Measurements from ENCODE around the gene SPATA31C2. TPM values are rescaled to one million over a fixed set of nuclear protein-coding genes. Genes with fewer than 3 reads are reported as not detected.

Gene SPATA31C2
- polyA plus RNA-seq, 1 donor (not counting 4 experiments of a cell fraction or from before 2014, with no cell fraction given) = not detected

DNA sequence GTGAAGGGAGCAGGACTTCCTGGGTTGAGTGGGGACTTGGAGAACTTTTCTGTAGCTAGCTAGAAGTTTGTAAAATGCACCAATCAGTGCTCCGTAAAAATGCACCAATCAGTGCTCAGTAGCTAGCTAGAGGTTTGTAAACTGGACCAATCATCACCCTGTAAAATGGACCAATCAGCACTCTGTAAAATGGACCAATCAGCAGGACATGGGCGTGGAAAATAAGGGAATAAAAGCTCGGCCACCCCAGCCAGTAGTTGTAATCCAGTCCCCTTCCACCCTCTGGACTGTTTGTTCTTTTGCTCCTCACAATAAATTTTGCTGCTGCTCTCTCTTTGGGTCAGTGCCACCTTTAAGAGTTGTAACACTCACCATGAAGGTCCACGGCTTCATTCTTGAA, 29.5 kb downstream of the SPATA31C2 start:
- Histone ChIP-seq H3K9me1 (ENCODE audit: control insufficient read depth, extremely low read depth, insufficient read depth, low read length) (no peaks in the 10 kb centered on the region), H3K36me3 (ENCODE audit: control insufficient read depth in 2 of 2, extremely low read depth in 1 of 2, insufficient read depth in 2 of 2, low read length in 2 of 2) (no peaks in the 10 kb centered on the region), H3K4me1 (ENCODE audit: control insufficient read depth, extremely low read depth, insufficient read depth, low read length) (no peaks in the 10 kb centered on the region), H3K4me2 (ENCODE audit: control insufficient read depth, extremely low read depth, insufficient read depth, low read depth, low read length) (no peak overlapping the region), H3K27me3 (ENCODE audit: control insufficient read depth, extremely low read depth, insufficient read depth, low read length) (no peaks in the 10 kb centered on the region), H4K20me1 (ENCODE audit: control insufficient read depth, extremely low read depth, insufficient read depth, low read length) (no peaks in the 10 kb centered on the region), H3K27ac (ENCODE audit: control insufficient read depth, insufficient read depth, low read length) (no peak overlapping the region), H3K79me2 (ENCODE audit: control insufficient read depth, insufficient read depth, low read length) (no peaks in the 10 kb centered on the region), H3K4me3 (ENCODE audit: control insufficient read depth in 2 of 3, extremely low read depth in 1 of 3, insufficient read depth in 2 of 3, low read depth in 1 of 3, low read length in 3 of 3) (no peak overlapping the region), H3K9ac (ENCODE audit: control insufficient read depth, extremely low read depth, insufficient read depth, low read length) (no peak overlapping the region), H2AFZ (ENCODE audit: control insufficient read depth, low read length) (no peak overlapping the region), H3K9me3 (ENCODE audit: control insufficient read depth, low read depth, low read length) (no peaks in the 10 kb centered on the region)
- dilution Hi-C loops (cut with MboI; ENCODE audit: extremely low pct_ligation_motif_present, low sequenced_read_pairs) = no loop called here
- DNase-seq (ENCODE audit: low read depth, low spot score) (no peak), FAIRE-seq (no peak)
- TF ChIP-seq, protein P1, sequence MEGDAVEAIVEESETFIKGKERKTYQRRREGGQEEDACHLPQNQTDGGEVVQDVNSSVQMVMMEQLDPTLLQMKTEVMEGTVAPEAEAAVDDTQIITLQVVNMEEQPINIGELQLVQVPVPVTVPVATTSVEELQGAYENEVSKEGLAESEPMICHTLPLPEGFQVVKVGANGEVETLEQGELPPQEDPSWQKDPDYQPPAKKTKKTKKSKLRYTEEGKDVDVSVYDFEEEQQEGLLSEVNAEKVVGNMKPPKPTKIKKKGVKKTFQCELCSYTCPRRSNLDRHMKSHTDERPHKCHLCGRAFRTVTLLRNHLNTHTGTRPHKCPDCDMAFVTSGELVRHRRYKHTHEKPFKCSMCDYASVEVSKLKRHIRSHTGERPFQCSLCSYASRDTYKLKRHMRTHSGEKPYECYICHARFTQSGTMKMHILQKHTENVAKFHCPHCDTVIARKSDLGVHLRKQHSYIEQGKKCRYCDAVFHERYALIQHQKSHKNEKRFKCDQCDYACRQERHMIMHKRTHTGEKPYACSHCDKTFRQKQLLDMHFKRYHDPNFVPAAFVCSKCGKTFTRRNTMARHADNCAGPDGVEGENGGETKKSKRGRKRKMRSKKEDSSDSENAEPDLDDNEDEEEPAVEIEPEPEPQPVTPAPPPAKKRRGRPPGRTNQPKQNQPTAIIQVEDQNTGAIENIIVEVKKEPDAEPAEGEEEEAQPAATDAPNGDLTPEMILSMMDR (optimal IDR thresholded peaks at IDR 0.05 in 1 of 3, IDR thresholded peaks at IDR 0.05 in 1 of 3, conservative IDR thresholded peaks at IDR 0.05 in 1 of 3; ENCODE audit: extremely low read depth in 1 of 3, insufficient read depth in 2 of 3, low read length in 3 of 3) = no peak
- TF ChIP-seq EZH2 (IDR thresholded peaks at IDR 0.05; ENCODE audit: low read length) = no peak

- no peak overlapping the region for H2AFZ ChIP-seq (ENCODE audit: control insufficient read depth, low read length)
- no peak overlapping the region for H3K4me3 ChIP-seq (ENCODE audit: control insufficient read depth in 2 of 3, extremely low read depth in 1 of 3, insufficient read depth in 2 of 3, low read depth in 1 of 3, low read length in 3 of 3)
- no peak overlapping the region for H3K4me2 ChIP-seq (ENCODE audit: control insufficient read depth, extremely low read depth, insufficient read depth, low read depth, low read length)
- H3K9me3 ChIP-seq (ENCODE audit: control insufficient read depth, low read depth, low read length) = no peaks in the 10 kb centered on the region
- H3K9me1 ChIP-seq (ENCODE audit: control insufficient read depth, extremely low read depth, insufficient read depth, low read length) = no peaks in the 10 kb centered on the region
- TF ChIP-seq, protein P1 (optimal IDR thresholded peaks at IDR 0.05 in 1 of 3, IDR thresholded peaks at IDR 0.05 in 1 of 3, conservative IDR thresholded peaks at IDR 0.05 in 1 of 3; ENCODE audit: extremely low read depth in 1 of 3, insufficient read depth in 2 of 3, low read length in 3 of 3) = peak; percentile 48 to 69 (median 67)
- TF ChIP-seq EZH2 (IDR thresholded peaks at IDR 0.05; ENCODE audit: low read length) = no peak
- no peak overlapping the region for H3K9ac ChIP-seq (ENCODE audit: control insufficient read depth, extremely low read depth, insufficient read depth, low read length)
- H3K27me3 ChIP-seq (ENCODE audit: control insufficient read depth, extremely low read depth, insufficient read depth, low read length) = no peaks in the 10 kb centered on the region
- no peaks in the 10 kb centered on the region for H4K20me1 ChIP-seq (ENCODE audit: control insufficient read depth, extremely low read depth, insufficient read depth, low read length)
- H3K4me1 ChIP-seq (ENCODE audit: control insufficient read depth, extremely low read depth, insufficient read depth, low read length) = no peaks in the 10 kb centered on the region
- dilution Hi-C loops (cut with MboI; ENCODE audit: extremely low pct_ligation_motif_present, low sequenced_read_pairs) = no loop called here
- H3K27ac ChIP-seq (ENCODE audit: control insufficient read depth, insufficient read depth, low read length) = no peak overlapping the region
- no peak for DNase-seq (ENCODE audit: low read depth, low spot score)
- FAIRE-seq = no peak
- H3K36me3 ChIP-seq (ENCODE audit: control insufficient read depth in 2 of 2, extremely low read depth in 1 of 2, insufficient read depth in 2 of 2, low read length in 2 of 2) = no peaks in the 10 kb centered on the region
- no peaks in the 10 kb centered on the region for H3K79me2 ChIP-seq (ENCODE audit: control insufficient read depth, insufficient read depth, low read length)
These were observed 31.8 kb downstream of the SPATA31C2 start for GRCh38 chr9:88106492-88106891.

Data from keratinocyte (primary cell).